ENCODE measurements around the gene LRWD1. TPM values are rescaled to one million over a fixed set of nuclear protein-coding genes. Genes with fewer than 3 reads are reported as not detected.

LRWD1 gene
- total RNA-seq, 2 donors from 2014 or later, result 12.8 to 57.7 TPM

DNA sequence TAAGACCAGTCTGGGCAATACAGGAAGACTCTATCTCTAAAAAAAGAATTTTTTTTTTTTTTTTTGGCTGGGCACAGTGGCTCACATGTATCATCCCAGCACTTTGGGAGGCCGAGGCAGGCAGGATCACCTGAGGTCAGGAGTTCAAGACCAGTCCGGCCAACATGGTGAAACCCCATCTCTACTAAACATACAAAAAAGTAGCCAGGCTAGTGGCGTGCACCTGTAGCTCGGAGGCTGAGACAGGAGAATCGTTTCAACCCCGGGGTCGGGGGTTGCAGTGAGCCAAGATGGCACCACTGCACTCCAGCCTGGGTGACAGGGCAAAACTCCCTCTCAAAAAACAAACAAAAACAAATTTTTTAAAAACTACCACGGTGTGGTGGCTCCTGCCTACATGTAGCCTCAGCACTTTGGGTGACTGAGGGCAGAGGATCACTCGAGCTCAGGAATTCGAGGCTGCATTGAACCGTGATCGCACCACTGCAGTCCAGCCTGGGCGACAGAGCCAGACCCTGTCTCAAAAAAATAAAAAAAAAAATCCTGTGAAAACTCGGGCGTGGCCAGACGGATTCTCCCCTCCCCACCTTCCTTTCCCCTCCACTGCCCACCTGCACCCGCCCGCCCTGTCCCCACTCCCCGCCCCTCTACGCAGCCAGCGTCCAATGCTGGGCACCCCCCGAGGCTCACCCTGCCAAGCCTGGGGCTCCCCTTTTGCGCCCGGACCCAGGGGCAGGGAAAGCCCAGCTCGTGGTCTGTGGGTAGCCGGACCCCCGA, 32.2 kb upstream of the LRWD1 start:
- peaks cover 2% of the 10 kb centered on the region for H3K4me1 ChIP-seq (replicated peaks)
- peak overlapping the region; percentile 69 to 84 for H3K4me3 ChIP-seq
- WGBS, result 23% methylated on average over 26 of the region's 27 CpGs

DNA sequence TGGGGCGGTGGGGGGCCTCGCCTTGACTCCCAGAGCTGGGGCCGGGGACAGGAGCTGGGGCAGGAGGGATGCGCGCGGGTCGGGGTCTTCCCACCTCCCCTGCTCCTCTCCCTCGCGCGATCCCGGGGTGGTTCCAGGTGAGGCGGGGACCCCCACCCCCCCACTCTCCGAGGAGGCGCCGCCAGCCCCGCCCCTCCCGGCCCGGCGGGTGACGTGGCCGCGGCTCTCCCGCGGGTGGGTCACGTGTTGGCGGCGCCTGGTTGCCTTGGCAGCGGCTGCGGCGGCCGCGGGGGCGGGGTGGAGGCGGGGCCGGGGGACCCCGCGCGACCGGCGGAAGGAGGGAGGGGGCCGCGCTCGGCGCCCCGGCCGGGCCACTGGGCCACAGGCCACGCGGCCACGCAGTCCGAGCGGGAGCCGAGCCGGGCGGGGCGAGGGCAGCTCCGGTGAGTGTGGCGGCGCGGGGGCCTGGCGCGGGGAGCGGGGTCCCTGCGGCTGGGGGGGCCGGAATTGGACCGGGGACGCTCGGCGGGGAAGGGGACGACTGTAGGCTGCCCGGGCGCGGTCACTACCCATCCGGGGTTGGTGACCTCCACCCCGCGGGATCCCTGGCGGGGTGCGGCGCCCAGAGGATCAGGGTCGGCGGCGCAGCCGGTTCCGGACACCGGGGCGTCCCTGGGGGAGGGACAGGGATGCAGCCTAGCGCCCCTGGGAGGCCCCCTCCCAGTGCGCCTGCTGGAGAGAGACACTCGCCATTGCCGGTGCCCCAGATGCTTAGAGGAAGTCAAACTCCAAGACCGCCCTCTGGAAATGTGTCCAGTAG, 31.4 kb upstream of the LRWD1 start, which contains the start of gene ORAI2:
TSS of gene ORAI2 (plus strand) at position 357 of the 820 bp plus-strand sequence. CDS start 5,382 bp downstream, outside the sequence.
- peaks cover 2% of the 10 kb centered on the region for H3K4me1 ChIP-seq (replicated peaks)
- under 1% methylated on average over 55 of the region's 90 CpGs for WGBS
- peak within 1 kb of the TSS; percentile 69 to 84 for H3K4me3 ChIP-seq
- TF ChIP-seq POLR2A (IDR thresholded peaks at IDR 0.05) (no peak), POLR2AphosphoS5 (IDR thresholded peaks at IDR 0.05) (no peak)
- TF ChIP-seq, protein P1, sequence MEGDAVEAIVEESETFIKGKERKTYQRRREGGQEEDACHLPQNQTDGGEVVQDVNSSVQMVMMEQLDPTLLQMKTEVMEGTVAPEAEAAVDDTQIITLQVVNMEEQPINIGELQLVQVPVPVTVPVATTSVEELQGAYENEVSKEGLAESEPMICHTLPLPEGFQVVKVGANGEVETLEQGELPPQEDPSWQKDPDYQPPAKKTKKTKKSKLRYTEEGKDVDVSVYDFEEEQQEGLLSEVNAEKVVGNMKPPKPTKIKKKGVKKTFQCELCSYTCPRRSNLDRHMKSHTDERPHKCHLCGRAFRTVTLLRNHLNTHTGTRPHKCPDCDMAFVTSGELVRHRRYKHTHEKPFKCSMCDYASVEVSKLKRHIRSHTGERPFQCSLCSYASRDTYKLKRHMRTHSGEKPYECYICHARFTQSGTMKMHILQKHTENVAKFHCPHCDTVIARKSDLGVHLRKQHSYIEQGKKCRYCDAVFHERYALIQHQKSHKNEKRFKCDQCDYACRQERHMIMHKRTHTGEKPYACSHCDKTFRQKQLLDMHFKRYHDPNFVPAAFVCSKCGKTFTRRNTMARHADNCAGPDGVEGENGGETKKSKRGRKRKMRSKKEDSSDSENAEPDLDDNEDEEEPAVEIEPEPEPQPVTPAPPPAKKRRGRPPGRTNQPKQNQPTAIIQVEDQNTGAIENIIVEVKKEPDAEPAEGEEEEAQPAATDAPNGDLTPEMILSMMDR (IDR thresholded peaks at IDR 0.05), result no peak
- H3K9me3 ChIP-seq, result no peaks in the 10 kb centered on the region
- no peaks in the 10 kb centered on the region for H3K36me3 ChIP-seq
- peak within 1 kb of the TSS; percentile 84 for H3K27ac ChIP-seq
- no peaks in the 10 kb centered on the region for H3K27me3 ChIP-seq (replicated peaks; ENCODE audit: insufficient read depth)
- DNase-seq (ENCODE audit: low spot score), result peak; percentile 74
- intact Hi-C loops (cut with DNase I), result no loop called here

More for the DNA sequence above, 32.2 kb upstream of the LRWD1 start:
- intact Hi-C loops (cut with DNase I), result no loop called here
- Histone ChIP-seq H3K36me3 (no peaks in the 10 kb centered on the region), H3K9me3 (no peaks in the 10 kb centered on the region), H3K27me3 (replicated peaks; ENCODE audit: insufficient read depth) (no peaks in the 10 kb centered on the region), H3K27ac (peak overlapping the region; percentile 84)
- no peak for DNase-seq (ENCODE audit: low spot score)
- TF ChIP-seq, protein P1 (IDR thresholded peaks at IDR 0.05), result no peak
- TF ChIP-seq POLR2A (IDR thresholded peaks at IDR 0.05) (no peak), POLR2AphosphoS5 (IDR thresholded peaks at IDR 0.05) (no peak)

DNA sequence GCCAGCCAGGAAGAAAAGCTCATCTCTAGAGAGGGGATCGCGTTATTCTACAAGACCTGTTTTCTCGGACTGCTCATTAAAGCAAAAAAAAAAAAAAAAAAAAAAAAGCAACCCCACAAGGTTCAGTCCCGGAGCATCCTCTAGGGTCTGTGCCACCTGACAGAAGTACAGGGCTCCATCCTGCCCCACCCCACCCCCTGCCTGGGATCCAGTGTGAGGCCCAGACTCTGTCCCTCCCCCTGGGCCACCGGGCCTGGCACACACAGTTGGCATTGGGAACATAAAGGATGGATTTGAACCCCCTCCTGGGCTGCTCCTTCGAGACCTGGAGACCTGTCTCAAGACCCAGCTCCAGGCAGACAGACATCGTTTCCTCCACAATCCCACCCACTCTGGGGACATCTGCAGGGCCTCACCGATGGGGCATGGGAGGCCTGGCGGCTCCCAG, 30.7 kb upstream of the LRWD1 start:
- 26% methylated on average over 9 of the region's 9 CpGs for WGBS
- Histone ChIP-seq H3K4me3 (peak overlapping the region; percentile 69 to 84), H3K36me3 (no peaks in the 10 kb centered on the region), H3K4me1 (replicated peaks) (peaks cover 2% of the 10 kb centered on the region), H3K27ac (peak overlapping the region in 1 of 2 donors; percentile 84), H3K9me3 (no peaks in the 10 kb centered on the region), H3K27me3 (replicated peaks; ENCODE audit: insufficient read depth) (no peaks in the 10 kb centered on the region)
- intact Hi-C loops (cut with DNase I), result no loop called here
- TF ChIP-seq, protein P1 (IDR thresholded peaks at IDR 0.05), result no peak
- no peak for TF ChIP-seq POLR2A (IDR thresholded peaks at IDR 0.05)
- no peak for TF ChIP-seq POLR2AphosphoS5 (IDR thresholded peaks at IDR 0.05)
- no peak for DNase-seq (ENCODE audit: low spot score)

DNA sequence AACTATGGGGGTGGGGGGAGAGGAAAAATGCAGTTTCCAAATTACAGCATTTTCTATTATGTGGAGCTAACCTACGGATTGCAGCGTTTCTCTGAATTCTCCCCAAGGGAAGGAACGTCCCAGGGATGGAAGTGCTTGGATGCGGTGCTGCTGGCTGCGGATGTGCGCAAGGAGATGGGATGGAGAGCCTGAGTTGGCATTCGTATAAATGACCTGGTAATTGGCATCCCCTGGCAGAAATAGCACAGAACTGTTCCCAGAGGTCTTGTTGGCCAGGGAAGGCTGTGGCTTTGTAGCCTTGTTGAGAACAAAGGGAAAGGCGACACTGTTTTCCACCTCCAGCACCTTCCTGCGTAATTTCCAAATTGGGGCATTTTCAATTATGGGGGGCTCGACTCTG, 28.7 kb upstream of the LRWD1 start:
- H3K4me3 ChIP-seq, result no peak overlapping the region
- TF ChIP-seq, protein P1 (IDR thresholded peaks at IDR 0.05), result no peak
- TF ChIP-seq POLR2AphosphoS5 (IDR thresholded peaks at IDR 0.05) (no peak), POLR2A (IDR thresholded peaks at IDR 0.05) (no peak)
- no peaks in the 10 kb centered on the region for H3K9me3 ChIP-seq
- H3K4me1 ChIP-seq (replicated peaks), result peaks cover under 1% of the 10 kb centered on the region
- DNase-seq (ENCODE audit: low spot score), result no peak
- 88% methylated on average over 10 of the region's 10 CpGs for WGBS
- H3K36me3 ChIP-seq, result no peaks in the 10 kb centered on the region
- no peaks in the 10 kb centered on the region for H3K27me3 ChIP-seq (replicated peaks; ENCODE audit: insufficient read depth)
- H3K27ac ChIP-seq, result no peak overlapping the region
- intact Hi-C loops (cut with DNase I), result no loop called here

Data from prostate gland (tissue), 2 donors.